Posterior vena cava (tissue), 2 donors: ENCODE measurements around the gene OPRL1. TPM values are rescaled to one million over a fixed set of nuclear protein-coding genes. Genes with fewer than 3 reads are reported as not detected.
A peak's percentile ranks its signal among the peaks of the same experiment; 100 is the strongest.

Source experiments
- DNase-seq: peaks from one replicate; pipeline ENCODE4 v3.0.0-alpha.2; 2020; ENCODE audit warnings: low spot score
- intact Hi-C, 2 donors: fragments of 100-400 bp; cut with DNase I; formaldehyde crosslinking; loops; one replicate each; pipeline versions ENCODE4 v1.14.1 to v1.14.2; 2022 to 2023
- long read RNA-seq, 2 donors: library from polyadenylated mRNA; unstranded; transcript quantifications; one replicate each; pipeline ENCODE4 v2.0.0, GENCODE V29; 2020 to 2021
- total RNA-seq, 2 donors: library from RNA; stranded (reverse); fragmentation: NEBNext Ultra II Directional; extraction: Animal tissue kit (Norgen Biotek cat#: 25700); gene quantifications; one replicate each; pipeline ENCODE4 v1.2.1, GENCODE V29; 2021
- donor health status: DM: yes; HTN: yes; CAD: no.
- donor health status: DM: yes; HTN: yes; CAD: no.

Gene OPRL1
- total RNA-seq, result 1 to 10 TPM in 1 of 2 donors, under 1 TPM in 1; 0.76 to 1.4 TPM
- long read RNA-seq, donor 1, result 0 reads
- long read RNA-seq, donor 2, partial matches to known transcripts, result 0 of 3 reads
- long read RNA-seq, donor 2, other reads (novel, unspliced or antisense), result 3 of 3 reads

DNA sequence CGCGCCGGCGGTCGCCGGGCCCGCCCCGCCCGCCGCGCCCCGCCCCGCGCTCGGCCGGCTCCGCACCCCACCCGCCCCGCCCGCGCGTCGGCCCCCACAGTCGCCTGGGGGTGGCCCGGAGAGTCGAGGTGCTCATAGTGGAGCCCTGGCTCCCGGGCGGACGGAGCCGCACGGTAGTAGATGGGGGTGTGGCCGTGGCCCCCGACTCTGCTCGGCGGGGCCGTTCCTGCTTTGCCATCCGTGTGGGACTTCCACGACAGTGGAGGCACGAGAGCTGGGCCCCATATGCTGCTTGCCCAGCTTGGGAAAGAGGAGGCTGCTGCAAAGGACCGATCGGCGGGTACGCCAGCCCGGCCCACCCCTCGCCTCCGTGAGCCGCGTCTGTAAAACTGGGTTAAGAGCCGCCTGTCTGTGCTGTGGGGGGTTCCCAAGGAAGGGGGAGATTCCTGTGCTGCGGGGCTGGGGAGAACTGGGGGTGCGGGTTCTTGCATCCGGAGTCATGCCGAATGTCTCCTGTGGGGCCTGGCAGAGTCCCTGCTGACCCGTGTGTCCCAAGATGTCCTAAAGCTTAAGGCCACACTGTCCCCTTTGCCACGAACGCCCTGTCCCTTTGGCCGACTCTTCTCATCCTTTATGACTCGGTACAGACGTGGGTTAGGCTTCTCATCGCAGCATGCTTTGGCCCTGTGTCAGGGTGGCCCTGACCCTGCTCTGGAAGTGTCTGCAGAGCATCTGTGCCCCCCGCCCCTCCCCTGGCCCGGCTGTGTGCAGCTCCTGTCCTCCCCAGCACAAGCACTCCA, at the start of gene OPRL1:
TSS of gene OPRL1 (plus strand) at position 70 of the 800 bp plus-strand sequence. CDS start 12,639 bp downstream, outside the sequence.
- intact Hi-C loops, result no loop called here
- no peak for DNase-seq

DNA sequence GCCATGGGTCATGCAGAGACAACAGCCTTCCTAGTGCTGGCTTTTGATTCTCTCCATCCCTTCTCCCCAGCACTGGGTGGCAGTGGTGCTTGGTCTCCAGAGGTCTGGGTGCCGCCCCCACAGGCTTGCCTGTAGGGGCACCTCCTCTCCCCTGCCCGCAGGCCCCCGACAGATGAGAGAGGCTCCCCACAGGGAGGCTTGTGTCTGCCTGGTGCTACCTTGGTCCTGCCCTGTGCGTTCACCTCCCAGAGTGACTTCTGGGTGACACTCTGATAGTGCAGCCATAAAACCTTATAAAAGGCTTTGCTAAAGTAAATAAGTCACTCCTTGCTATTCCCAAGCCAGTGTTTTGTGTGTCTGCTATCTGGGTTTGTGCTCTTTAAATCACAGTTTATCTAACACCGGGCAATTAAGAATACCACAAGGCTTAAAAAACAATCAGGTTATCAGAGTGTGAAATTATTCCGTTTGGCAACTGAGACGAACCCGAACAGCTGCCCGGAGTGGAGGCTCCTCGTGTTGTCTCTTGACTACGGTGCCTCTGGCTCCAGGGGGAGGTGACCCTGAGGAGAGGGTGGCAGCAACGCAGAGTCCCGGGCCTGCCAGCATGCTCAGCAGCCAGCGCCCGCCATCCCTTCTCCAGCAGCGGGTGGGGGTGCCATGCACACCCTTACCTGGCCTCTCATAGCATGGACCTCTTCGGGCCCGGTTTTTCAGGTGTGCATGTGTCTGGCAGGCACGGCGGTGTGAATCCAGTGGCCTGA, 49.3 kb upstream of the OPRL1 start:
- intact Hi-C loops, result loop anchor here in 1 of 2 donors (10.0 kb wide), 1 partner anchor 84 kb away; no protein-coding TSS in a partner anchor
- DNase-seq, result peak; percentile 73

DNA sequence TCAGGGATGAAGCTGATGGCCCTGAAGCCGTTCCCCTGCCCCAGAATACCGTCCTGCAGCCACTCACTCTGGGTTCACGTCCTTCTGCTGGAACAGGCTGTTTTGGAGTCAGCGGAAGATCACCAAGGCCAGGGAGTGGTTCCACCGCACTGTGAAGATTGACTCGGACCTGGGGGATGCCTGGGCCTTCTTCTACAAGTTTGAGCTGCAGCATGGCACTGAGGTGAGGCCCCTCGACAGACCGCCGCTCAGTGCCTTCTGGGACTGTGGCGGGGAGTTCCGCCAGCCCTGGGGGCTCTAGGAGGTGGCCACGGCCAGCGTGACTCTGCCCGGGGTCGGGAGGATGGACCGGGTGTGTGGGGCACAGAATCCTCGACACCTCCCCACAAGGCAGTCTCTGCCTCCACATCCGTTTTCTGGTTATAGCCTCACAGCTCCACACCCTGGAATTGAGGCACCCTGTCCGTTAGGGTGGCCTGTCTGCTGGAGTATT, 48.0 kb upstream of the OPRL1 start:
- no peak for DNase-seq
- intact Hi-C loops, result loop anchor here in 1 of 2 donors (1.0 to 10.0 kb wide), 2 partner anchors 25 to 83 kb away; no protein-coding TSS in a partner anchor

GRCh38 chr20:64032706-64033624, 46.9 kb upstream of the OPRL1 start:
- no peak for DNase-seq
- intact Hi-C loops, result loop anchor here in 1 of 2 donors (1.0 to 10.0 kb wide), 2 partner anchors 24 to 82 kb away; no protein-coding TSS in a partner anchor

DNA sequence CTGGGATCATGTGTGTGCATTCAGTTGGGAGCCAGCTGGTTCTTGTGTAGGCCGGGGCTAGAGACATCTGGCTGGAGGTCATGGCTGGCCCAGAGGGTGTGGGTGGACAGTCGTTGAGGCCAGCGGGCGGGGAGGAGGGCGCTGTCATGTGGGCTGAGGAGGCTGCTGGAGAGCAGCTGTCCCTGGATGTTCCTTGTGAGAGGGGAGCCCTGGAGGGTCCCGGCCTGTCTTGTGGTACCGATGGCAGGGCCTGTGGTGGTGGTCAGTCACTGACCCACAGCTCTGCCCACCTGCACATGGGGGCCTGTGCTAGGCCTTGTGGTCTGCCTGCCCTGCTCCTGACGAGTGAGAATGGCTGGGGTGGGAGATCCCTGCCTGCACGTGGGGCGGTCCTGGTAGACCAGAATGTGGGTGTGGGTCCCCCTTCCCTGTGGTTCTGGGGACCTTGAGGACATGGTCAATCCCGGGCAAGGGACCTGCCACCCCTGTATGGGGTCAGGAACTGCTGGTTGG, 45.8 kb upstream of the OPRL1 start:
- intact Hi-C loops, result loop anchor here in 1 of 2 donors (10.0 kb wide), 1 partner anchor 81 kb away; no protein-coding TSS in a partner anchor
- DNase-seq, result no peak

DNA sequence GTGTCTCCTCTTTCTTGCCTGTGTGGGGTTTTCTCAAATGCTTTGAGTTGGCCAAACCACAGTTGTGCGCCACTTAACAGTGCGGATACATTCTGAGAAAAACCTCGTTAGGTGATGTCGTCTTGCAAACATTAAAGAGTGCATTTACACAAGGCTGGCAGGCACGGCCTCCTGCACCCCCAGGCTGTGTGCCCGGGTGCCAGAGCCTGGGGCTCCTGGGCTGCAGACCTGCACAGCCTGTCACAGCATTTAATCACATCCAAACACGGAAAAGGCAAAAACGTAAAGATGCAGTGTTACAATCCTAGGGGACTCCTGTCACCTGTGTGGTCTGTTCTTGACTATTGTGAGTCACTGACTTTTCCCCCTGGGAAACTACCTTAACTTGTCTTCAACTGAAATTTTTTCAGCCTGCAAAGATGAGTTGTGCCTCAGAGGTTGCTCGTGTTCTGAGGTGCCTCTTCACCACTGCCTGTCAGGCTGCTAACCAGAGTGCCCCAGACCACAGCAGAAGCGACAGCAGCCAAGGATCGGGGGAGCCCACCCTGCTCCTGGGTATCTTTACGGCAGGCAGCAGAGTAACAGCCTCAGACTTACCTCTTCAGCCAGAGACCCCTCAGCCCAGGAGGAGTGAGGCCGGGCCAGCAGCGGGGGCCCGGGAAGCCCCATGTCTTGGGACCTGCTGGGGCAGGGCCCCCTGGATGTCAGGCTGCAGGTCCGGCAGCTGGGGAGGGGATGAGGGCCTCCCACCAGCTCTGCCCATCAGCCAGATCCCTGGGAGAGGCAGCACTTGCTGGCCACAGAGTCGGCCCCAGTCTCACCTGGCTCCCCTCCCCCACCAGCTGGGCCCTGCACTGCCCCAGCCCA, 44.6 kb upstream of the OPRL1 start:
- intact Hi-C loops, result loop anchor here (5.0 to 10.0 kb wide), 2 partner anchors 80 to 87 kb away; no protein-coding TSS in a partner anchor
- DNase-seq, result no peak

DNA sequence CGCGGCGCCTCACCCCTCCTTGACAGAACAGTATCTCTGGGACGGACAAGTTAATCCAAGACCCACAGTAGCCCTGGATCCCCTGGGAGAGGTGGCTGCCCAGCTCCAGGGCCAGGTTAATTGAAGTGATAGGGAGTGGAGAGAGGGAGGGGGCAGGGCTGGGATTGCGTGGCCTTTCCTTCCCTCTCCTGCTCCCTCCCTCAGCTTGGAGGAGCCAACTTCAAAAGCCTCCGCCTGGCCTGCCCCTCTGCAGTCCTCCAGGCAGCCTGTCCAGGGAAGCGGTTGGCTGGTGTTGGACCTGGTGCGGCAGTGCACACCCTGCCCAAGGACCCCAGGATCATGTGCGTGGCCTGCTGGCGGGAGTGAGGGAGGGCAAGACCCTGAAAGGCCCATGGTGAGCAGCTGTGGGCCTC, 43.9 kb upstream of the OPRL1 start, which contains the start of gene C20orf204:
TSS of gene C20orf204 (plus strand) at position 250 of the 413 bp plus-strand sequence. CDS start at position 392, 142 bp downstream.
- DNase-seq, result no peak
- intact Hi-C loops, result loop anchor here (5.0 to 10.0 kb wide), 2 partner anchors 79 to 86 kb away; no protein-coding TSS in a partner anchor

DNA sequence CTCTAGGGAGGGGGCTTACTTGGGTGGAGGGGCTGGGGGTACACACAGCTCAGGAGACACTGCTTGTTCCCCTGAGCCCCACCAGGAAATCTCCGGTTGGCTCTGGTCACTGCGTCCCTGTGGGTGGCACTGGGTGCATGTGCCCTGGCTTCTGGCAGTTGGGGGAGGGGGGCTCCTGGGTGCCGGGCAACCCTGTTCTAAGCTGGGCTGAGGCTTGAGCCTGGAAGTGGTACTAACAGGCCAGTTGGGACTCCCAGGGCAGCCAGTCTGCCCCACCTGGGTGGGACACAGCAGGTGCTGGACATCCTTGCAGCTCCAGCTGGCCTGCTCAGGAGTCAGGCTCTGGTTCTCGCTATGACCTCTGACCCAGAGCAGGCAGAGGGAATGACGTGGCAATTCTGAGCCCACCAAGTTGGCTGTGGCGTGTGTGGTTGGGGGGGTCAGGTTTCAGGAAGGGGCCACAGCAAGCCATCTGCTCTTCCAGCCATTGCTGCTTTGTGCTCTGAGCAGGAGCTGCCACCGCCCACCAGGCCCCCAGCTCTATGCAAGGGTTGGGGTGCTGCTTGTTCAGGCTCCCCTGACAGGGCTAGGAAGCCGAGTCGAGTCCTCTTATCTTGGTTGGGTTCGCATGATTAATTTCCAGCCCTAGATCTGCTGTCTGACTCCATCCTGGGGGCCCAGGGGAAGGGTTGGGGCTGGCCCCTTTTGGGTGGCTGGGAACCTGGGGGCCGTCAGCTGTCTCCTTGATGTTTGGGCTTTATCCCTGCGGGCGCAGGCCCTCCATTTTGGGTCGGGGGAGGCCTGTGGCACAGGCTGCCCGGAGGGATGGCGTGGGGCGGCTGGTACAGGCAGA, 43.3 kb upstream of the OPRL1 start:
- no peak for DNase-seq
- intact Hi-C loops, result loop anchor here (5.0 to 10.0 kb wide), 2 partner anchors 78 to 86 kb away; no protein-coding TSS in a partner anchor

DNA sequence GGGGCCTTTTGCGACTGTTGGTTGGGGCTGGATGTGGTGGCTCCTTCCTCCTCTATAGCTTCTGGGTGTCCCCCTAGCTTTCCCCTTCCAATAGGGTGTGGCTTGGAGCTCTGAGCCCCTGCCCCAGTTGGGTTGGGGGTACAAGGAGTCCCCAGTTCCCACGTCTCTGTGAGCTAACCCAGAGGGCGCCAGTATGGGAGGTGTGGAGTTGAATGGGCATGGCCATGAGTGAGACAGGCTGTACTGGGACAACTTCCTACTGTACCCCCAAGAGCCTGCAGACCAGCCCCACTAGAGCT, 42.7 kb upstream of the OPRL1 start:
- intact Hi-C loops, result loop anchor here (5.0 to 10.0 kb wide), 2 partner anchors 78 to 85 kb away; no protein-coding TSS in a partner anchor
- no peak for DNase-seq

DNA sequence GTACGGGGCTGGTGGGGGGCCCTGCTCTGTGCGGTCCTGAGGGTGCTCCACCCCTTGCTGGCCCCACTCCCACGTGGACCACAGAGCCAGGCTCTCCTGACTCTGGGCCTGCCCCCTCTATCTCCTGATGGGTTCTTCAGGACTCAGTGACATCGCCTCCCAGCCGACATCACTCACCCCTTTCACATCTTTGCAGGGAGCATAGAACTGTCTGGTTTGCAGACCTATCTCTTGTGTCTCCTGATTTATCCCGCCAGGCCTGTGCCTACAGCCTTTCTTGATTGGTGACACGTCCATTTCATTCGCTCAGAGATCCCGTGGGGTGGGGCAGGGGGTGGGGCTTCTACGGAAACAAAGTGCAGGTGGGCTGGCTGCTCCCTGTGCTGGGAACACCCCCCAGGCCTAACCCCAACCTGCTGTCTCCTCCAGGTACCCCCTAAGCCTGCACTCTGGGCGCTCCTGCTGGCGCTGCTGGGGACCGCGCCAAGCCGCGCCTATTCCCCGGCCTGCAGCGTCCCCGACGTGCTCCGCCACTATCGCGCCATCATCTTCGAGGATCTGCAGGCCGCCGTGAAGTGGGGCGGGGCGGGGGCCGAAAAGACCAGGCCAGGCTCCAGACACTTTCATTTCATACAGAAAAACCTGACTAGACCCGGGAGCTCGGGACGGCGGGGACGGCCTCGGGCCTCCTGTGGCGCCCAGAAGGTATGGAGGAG, 42.2 kb upstream of the OPRL1 start:
- no peak for DNase-seq
- intact Hi-C loops, result loop anchor here (5.0 to 10.0 kb wide), 2 partner anchors 77 to 85 kb away; no protein-coding TSS in a partner anchor

DNA sequence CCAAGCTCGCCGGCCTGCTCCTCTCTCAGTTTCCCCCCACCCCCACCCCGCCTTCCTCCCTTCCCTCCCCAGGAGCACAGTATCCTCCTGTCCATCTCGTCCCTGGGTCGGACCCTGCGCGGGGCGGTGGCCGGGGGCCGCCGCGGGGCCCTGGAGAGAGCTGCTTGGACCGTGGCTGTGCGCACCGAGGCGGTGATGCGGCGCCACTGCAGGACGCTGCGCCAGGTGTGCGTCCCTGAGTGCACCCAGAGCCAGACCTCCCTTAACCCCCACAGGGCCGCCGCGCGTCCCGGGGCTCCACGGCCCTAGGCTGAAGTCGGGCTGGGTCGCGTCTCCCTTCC, 41.7 kb upstream of the OPRL1 start:
- intact Hi-C loops, result loop anchor here (5.0 to 10.0 kb wide), 2 partner anchors 77 to 84 kb away; no protein-coding TSS in a partner anchor
- DNase-seq, result no peak

DNA sequence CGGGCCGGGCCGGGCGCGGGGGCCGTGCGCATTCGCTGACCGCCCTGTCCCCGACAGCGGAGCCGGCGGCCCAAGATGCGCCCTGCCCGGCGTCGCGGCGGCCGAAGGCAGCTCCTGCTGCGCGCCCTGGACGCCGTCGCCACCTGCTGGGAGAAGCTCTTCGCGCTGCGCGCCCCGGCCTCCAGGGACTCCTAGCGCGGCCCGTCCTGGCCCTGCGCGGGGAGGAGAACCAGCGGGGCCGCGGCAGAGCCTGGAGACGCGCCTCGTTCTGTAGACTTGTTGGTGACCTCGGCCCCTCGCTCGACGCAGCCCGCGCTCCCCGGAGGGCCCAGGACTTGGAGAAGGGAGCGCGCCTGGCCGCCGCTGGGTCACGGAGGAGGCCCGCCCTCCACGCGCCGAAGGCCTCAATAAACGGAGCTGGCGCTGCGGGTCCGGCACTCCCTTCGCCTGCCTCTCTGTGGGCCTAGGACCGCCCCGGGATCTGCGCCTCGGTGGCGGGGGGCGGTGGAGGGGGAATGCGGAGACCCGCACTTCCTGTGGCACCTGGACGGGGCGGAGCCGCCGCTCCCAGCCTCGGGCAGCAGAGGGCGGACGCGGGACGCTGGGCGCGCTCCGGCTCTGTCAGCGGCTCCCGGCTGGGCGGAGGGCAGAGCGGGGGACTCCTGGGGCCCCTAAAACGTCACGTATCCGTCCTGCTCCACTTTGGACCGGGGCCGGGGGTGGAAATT, 41.2 kb upstream of the OPRL1 start:
- peak; percentile 91 for DNase-seq
- intact Hi-C loops, result loop anchor here (5.0 to 10.0 kb wide), 2 partner anchors 76 to 84 kb away; no protein-coding TSS in a partner anchor

DNA sequence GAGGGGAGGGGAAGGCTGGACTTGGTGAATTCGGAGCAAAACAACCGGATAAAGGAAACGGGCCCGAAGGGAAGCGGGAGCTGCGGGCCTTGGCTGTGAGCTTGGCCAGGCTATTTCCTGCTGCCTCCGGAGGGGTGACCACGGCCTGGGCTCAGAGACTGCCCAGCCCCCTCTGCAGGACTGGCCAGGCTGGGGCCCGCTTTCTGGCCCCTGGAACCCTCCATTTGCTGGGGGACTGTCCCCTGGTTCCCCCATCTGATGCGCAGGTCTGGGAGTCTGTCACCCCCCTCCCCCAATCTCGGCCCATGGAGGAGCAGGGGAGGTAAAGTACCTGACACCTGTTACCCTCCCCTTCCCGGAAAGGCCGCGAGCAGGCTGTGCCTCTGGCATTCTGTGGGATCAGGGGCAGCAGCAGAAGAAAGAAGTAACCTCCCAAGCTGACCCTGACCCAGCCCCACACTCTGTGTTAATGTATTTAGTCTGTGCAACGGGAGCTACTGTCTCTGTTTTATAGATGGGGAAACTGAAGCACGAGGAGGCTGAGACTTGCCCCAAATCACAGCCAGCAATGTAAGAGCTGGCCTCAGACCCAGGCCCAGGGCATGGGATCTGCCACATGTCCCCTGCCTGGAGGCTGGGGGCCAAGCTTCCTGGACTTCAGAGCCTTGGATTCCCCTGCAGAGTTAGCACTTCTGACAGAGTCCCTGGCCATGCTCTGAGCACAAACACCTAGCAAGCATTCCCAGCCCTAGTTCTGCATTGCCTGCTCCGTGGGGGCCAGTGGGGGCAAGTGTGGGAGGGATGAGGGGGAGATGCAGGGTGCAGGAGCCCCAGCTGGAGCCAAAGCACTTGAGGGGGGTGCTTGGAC, 40.4 kb upstream of the OPRL1 start:
- no peak for DNase-seq
- intact Hi-C loops, result loop anchor here (5.0 to 10.0 kb wide), 4 partner anchors 75 to 1632 kb away; partner anchors contain the start of gene CABLES2 (in 1 of the 2)
